HEK293T (cell line): ENCODE measurements around the gene MLXIP.
"Not testable (repeated sequence)": the region's sequence is repeated elsewhere in the genome, so short reads cannot be mapped to it uniquely, and the experiment has no call there.

Source experiments
- FOXM1 ChIP-seq: fragments of 450-650 bp; IDR thresholded peaks from 2 replicates; pipeline ENCODE4 v1.6.1; 2017; ENCODE audit warnings: mild to moderate bottlenecking, borderline replicate concordance
- SP1 ChIP-seq: fragments of 450-650 bp; IDR thresholded peaks from 2 replicates; pipeline ENCODE4 v1.6.1; 2017
- TARDBP ChIP-seq: fragments of 450-650 bp; IDR thresholded peaks from 2 replicates; pipeline ENCODE4 v1.6.1; 2016

GRCh38 chr12:122041458-122041857 is 37.1 kb upstream of the MLXIP start:
- not testable (repeated sequence) for TF ChIP-seq TARDBP, SP1, FOXM1
